GM18951 (cell line): ENCODE measurements around the gene TNK1.

ENCODE experiments used
- POLR2A ChIP-seq: IDR thresholded peaks from 4 replicates; pipeline ENCODE4 v1.6.1; 2011; ENCODE audit warnings: mild to moderate bottlenecking; ENCODE audit not compliant: insufficient read length, insufficient read depth; ENCODE audit errors: extremely low read depth
- in situ Hi-C: fragments of 300-500 bp; cut with MboI; formaldehyde crosslinking; loops from one replicate; pipeline ENCODE4 v1.12.0; 2022; ENCODE audit warnings: low sequenced_read_pairs, mixed read lengths, inconsistent platforms; ENCODE audit not compliant: unreplicated experiment

TNK1 gene

GRCh38 chr17:7404737-7405349 lies 24.0 kb downstream of the TNK1 start:
- in situ Hi-C loops: no loop called here
- TF ChIP-seq POLR2A: no peak

DNA sequence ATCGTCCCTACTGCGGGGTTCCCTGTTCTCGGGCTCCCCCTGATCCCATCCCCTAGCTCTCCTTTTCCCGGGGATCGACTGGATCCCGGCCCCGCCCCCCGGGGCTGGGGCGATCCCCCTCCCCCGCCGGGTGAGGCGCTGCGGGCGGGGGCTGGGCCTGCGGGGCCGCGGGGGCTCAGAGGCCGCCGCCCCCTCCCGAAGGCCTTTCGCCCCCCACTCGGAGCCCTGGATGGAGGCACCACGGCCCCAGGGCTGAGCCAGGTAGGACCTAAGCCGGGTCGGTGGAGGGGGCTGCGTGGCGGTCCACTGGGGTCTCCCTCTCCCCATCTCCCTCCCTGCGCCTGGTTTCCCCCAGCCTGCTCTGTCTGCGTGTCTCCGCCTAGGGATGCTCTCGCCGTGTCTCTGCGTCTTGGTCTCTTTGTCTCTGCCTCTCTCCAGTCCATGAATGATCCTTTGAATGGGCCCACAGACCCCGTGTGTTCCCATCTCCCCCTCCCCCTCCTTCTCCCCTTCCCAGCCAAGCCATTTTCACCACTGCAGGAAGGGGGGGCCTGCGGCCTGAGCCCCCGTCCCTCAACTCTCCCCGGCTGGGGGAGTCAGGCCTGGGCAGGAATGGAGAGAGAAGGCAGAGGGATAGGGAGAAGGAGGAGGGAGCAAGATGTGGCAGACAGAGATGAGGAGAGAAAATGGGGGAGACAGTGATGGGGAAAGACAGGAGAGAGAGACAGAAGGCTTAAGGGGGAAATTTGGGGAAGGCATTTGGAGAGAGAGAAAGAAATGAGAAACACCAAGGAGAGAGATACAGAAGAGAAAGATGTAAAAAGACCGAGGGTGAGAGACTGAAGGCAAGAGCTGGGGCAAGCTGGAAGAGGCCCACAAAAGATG lies 24.7 kb downstream of the TNK1 start:
- in situ Hi-C loops: no loop called here
- TF ChIP-seq POLR2A: no peak

GRCh38 chr17:7406235-7406825 lies 25.4 kb downstream of the TNK1 start:
- no peak for TF ChIP-seq POLR2A
- in situ Hi-C loops: no loop called here

DNA sequence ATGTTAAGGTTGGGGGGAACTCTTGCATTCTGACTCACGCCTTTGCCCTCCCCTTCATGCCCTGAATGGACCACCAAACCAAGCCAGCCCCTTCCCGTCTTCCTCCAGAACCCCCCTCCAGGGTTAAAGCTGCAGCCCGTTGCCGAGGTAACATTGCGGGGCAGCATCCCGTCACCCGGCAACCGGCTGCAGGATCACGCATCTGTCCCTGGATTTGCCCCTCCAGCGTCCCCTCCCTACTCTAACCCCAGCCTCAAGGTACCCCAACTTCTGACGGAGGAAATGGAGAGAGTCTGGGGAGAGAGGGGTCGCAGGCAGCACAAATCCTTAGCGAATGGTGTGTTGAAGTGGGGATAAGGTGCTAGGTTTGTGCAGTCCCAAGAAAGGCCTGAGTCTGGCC lies 26.2 kb downstream of the TNK1 start:
- in situ Hi-C loops: no loop called here
- no peak for TF ChIP-seq POLR2A

DNA sequence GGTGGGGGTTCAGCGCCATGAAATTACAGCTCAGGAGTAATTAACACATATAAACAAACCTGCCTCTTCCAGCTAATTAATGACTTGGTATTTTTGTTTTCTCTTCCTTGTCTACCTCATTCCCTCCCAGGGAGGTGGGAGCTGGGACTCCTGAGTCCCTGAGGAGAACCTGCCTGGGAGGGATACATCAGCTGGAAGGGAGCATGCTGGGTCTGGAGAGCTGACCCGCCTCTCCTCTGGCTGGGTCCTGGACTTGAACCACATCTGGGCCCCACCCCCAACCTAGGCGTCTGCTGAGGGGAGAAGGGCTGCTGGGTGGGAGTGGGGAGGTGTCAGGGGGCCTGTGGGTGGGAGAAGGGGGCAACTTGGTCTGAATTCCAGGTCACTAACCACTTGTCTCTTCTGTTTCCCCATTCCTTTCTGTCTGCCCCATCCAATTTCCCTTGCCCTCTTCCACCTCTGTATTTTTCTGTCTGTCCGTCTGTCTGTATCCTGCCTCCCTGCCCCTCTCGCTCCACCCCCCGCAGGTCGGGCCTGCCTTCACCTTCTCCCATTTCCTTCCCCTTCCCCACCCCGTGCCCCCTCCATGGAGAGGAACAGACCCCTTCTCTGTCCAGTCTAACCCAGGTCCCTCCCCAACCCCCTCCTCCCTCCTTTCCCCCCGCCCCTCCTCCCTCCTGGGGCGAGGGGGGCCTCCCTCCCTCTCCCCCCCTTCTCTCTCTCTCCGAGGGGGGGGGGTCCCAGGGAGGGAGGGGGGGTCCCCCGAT lies 26.8 kb downstream of the TNK1 start, which contains the start of gene NLGN2:
Gene NLGN2, plus strand, starts transcription at position 361 of the 767 bp plus-strand sequence. CDS start 411 bp downstream, outside the sequence.
- TF ChIP-seq POLR2A: no peak
- in situ Hi-C loops: no loop called here

GRCh38 chr17:7408252-7408727 lies 27.4 kb downstream of the TNK1 start:
- in situ Hi-C loops: no loop called here
- no peak for TF ChIP-seq POLR2A

GRCh38 chr17:7408863-7409262 lies 28.0 kb downstream of the TNK1 start:
- in situ Hi-C loops: no loop called here

DNA sequence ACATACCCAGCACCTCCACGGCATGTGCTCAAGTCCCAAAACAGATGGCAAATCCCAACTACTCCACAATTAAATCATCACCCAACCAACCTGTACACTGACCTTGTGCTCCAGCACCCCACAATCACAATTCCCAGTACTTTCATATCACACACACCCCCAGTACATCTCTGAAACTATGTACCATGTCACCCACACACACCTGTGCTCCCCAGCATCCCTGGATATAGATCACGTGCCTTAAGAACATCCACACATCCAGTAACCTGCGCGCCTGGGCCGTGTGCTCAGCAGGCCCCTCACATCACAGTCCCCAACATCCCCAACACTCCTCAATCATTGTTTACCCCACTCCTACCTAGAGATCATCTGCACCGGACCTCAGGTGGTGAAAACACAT lies 28.8 kb downstream of the TNK1 start:
- TF ChIP-seq POLR2A: no peak
- in situ Hi-C loops: no loop called here

More at GRCh38 chr17:7408863-7409262, 28.0 kb downstream of the TNK1 start:
- TF ChIP-seq POLR2A: no peak

- no peak for TF ChIP-seq POLR2A
- in situ Hi-C loops: no loop called here
Measured at GRCh38 chr17:7410634-7411426, 29.9 kb downstream of the TNK1 start.

DNA sequence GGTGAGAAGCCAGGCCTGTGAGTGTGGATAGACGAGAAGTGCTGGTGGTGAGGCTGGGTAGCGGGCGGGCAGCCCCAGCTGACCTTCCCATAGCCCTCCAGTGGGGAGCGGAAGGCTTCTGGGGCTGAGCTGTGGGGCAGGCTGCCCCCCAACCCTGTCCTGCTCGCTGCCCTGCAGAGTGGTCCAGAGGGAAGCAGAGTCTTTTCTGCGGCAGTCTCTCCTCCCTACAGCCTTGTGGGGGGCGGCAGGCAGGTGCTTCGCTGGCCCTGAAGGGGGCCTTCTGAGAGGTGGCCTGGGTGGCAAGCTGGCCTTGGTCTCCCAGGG lies 30.5 kb downstream of the TNK1 start:
- in situ Hi-C loops: no loop called here
- TF ChIP-seq POLR2A: no peak

DNA sequence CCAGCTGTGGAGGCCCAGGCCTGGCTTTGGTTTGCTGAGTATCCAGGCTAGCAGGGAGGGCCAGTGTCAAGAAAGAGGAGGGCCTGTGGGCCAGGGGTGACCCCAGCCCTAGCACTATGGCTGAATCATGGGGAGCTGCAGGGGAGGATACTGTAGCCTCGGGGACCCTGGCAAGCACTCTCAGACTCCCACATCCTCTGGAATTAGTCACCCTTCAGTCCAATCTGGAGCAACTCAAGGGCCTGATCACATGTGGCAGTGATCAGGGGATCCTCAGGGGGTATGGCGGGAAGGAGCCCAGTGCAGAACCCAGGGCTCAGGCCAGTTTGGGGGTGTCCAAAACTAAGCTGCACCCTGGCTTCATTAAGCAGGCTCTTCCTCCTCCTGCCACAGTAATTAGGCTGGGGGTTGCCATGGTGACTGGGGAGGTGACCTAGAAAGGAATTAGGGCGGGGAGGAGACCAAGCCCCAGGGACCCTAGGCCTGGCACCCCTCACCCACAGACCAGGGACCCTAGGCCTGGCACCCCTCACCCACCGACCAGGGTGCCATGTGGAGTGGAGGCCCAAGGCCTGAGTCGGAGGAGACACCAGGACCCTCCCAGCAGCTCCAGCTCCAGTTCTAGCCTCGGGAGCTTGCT lies 32.6 kb downstream of the TNK1 start:
- TF ChIP-seq POLR2A: no peak
- in situ Hi-C loops: no loop called here

DNA sequence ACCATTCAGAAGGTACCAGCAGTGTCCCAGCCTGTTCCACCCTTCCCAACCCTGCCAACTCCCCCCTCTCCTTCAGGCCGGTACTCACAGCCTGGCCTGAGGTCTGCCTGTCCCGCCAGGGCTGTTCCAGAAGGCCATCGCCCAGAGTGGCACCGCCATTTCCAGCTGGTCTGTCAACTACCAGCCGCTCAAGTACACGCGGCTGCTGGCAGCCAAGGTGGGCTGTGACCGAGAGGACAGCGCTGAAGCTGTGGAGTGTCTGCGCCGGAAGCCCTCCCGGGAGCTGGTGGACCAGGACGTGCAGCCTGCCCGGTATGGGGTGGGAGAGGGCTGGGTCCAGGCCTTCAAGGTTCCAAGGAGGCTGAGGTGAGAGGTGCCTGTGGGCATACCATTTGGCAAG lies 33.9 kb downstream of the TNK1 start:
- in situ Hi-C loops: no loop called here

GRCh38 chr17:7415784-7416183 lies 34.9 kb downstream of the TNK1 start:
- TF ChIP-seq POLR2A: no peak
- in situ Hi-C loops: no loop called here

More for the DNA sequence above, 33.9 kb downstream of the TNK1 start:
- TF ChIP-seq POLR2A: no peak
